RWPE2 (cell line): ENCODE data around the gene DNAH2.

ENCODE experiments used
- ATAC-seq: fragments of 200-7000 bp; cut with Tn5 transposase; 3 replicates; pipeline ENCODE4 v1.9.1; 2021; ENCODE audit warnings: low read depth
- DNase-seq: peaks from one replicate; pipeline ENCODE4 v3.0.0-alpha.2; 2020; ENCODE audit warnings: low spot score
- H3K27ac ChIP-seq: fragments of 450-650 bp; 2 replicates; pipeline ENCODE4 v1.5.1; 2017; ENCODE audit warnings: mild to moderate bottlenecking; ENCODE audit not compliant: poor library complexity, severe bottlenecking
- H3K27me3 ChIP-seq: fragments of 250-450 bp; sonication (Bioruptor Pico); 2 replicates; pipeline ENCODE4 v1.5.1; 2021; ENCODE audit warnings: mild to moderate bottlenecking, moderate library complexity; ENCODE audit not compliant: insufficient read depth, poor library complexity, severe bottlenecking
- H3K36me3 ChIP-seq: fragments of 250-450 bp; sonication (Bioruptor Pico); 2 replicates; pipeline ENCODE4 v1.5.1; 2020; ENCODE audit warnings: low read depth, mild to moderate bottlenecking, moderate library complexity
- H3K4me1 ChIP-seq: fragments of 250-450 bp; sonication (Bioruptor Pico); 2 replicates; pipeline ENCODE4 v1.5.1; 2021; ENCODE audit warnings: mild to moderate bottlenecking, moderate library complexity; ENCODE audit not compliant: insufficient read depth, poor library complexity, severe bottlenecking
- H3K4me3 ChIP-seq: fragments of 250-450 bp; sonication (Bioruptor Pico); 2 replicates; pipeline ENCODE4 v1.5.1; 2021; ENCODE audit warnings: mild to moderate bottlenecking, moderate library complexity; ENCODE audit not compliant: severe bottlenecking
- H3K9me3 ChIP-seq: fragments of 250-450 bp; sonication (Bioruptor Pico); 2 replicates; pipeline ENCODE4 v1.5.1; 2021; ENCODE audit warnings: mild to moderate bottlenecking, moderate library complexity; ENCODE audit not compliant: severe bottlenecking
- CTCF ChIP-seq: fragments of 450-650 bp; IDR thresholded peaks from one replicate; pipeline ENCODE4 v1.5.1; 2017; ENCODE audit warnings: mild to moderate bottlenecking, moderate library complexity; ENCODE audit not compliant: poor library complexity, severe bottlenecking

DNAH2 gene

GRCh38 chr17:7703584-7704479 lies 13.7 kb upstream of the DNAH2 start:
- H3K36me3 ChIP-seq, result peaks cover 17% of the 10 kb centered on the region
- no peak for TF ChIP-seq CTCF
- peaks cover 37% of the 10 kb centered on the region for H3K27me3 ChIP-seq
- no peak for DNase-seq
- no peak for ATAC-seq
- H3K4me1 ChIP-seq, result no peaks in the 10 kb centered on the region
- H3K9me3 ChIP-seq, result no peaks in the 10 kb centered on the region
- H3K4me3 ChIP-seq, result no peak overlapping the region
- H3K27ac ChIP-seq, result no peak overlapping the region

GRCh38 chr17:7704601-7705268 lies 12.8 kb upstream of the DNAH2 start, which contains the start of gene EFNB3:
TSS of gene EFNB3 (plus strand) at chr17:7705202. CDS start at chr17:7705599, 397 bp downstream.
- peak; percentile 47; the same call in 2 of the 3 replicates for ATAC-seq
- peaks cover 37% of the 10 kb centered on the region for H3K27me3 ChIP-seq
- peak within 1 kb of the TSS; percentile 9 for H3K4me3 ChIP-seq
- peaks cover 15% of the 10 kb centered on the region; the same call in 1 of the 2 replicates for H3K36me3 ChIP-seq
- no peaks in the 10 kb centered on the region for H3K9me3 ChIP-seq
- H3K4me1 ChIP-seq, result no peaks in the 10 kb centered on the region
- H3K27ac ChIP-seq, result no peak within 1 kb of the TSS
- no peak for TF ChIP-seq CTCF
- DNase-seq, result no peak

GRCh38 chr17:7705269-7706255 lies 12.0 kb upstream of the DNAH2 start:
- no peak for TF ChIP-seq CTCF
- no peak overlapping the region for H3K27ac ChIP-seq
- no peak for DNase-seq
- peak overlapping the region; percentile 9 for H3K4me3 ChIP-seq
- H3K36me3 ChIP-seq, result peaks cover 14% of the 10 kb centered on the region; the same call in 1 of the 2 replicates
- H3K9me3 ChIP-seq, result no peaks in the 10 kb centered on the region
- peaks cover 37% of the 10 kb centered on the region for H3K27me3 ChIP-seq
- peak; percentile 6; the same call in 1 of the 3 replicates for ATAC-seq
- H3K4me1 ChIP-seq, result no peaks in the 10 kb centered on the region

- no peak for ATAC-seq
- H3K4me3 ChIP-seq, result no peak overlapping the region
These were observed 10.8 kb upstream of the DNAH2 start for GRCh38 chr17:7706631-7707354.

More at GRCh38 chr17:7706631-7707354, 10.8 kb upstream of the DNAH2 start:
- Histone ChIP-seq H3K4me1 (no peaks in the 10 kb centered on the region), H3K36me3 (0 out of 2 replicates have a peak, but pooled peaks cover 3% of the 10 kb centered on the region), H3K27me3 (peaks cover 37% of the 10 kb centered on the region), H3K9me3 (no peaks in the 10 kb centered on the region), H3K27ac (no peak overlapping the region)
- no peak for TF ChIP-seq CTCF
- no peak for DNase-seq
